HG03571 (cell line): ENCODE measurements around the gene RFFL.

Experiments
- ATAC-seq: cut with Tn5 transposase; IDR thresholded peaks from one replicate; pipeline ENCODE4 v1.9.1; 2021; ENCODE audit not compliant: unreplicated experiment

RFFL gene

GRCh38 chr17:34979153-34979552 lies 84.4 kb downstream of the RFFL start:
- no peak for ATAC-seq

- no peak for ATAC-seq
Observed at GRCh38 chr17:34974794-34975785, 88.4 kb downstream of the RFFL start.

- no peak for ATAC-seq
Observed at GRCh38 chr17:34974179-34974578, 89.3 kb downstream of the RFFL start.

GRCh38 chr17:34961093-34961911 lies 102.2 kb downstream of the RFFL start, which contains the start of the genes CCT6B and ZNF830:
TSS of gene CCT6B (minus strand) at chr17:34961460. CDS start at chr17:34961393, 67 bp downstream.
TSS of gene ZNF830 (plus strand) at chr17:34961540. CDS start at chr17:34961567, 27 bp downstream.
- ATAC-seq, result peak; percentile 84

GRCh38 chr17:34958438-34958837 lies 105.1 kb downstream of the RFFL start:
- no peak for ATAC-seq
